NCI-H345 treated with DMSO at 0.1 percent for 48 hours (cell line): Measurements from ENCODE around the gene OXCT1.

Experiments used
- DNase-seq: peaks from one replicate; lab custom pipeline; 2025; ENCODE audit not compliant: unreplicated experiment; lab: John Stamatoyannopoulos, UW

OXCT1 gene

DNA sequence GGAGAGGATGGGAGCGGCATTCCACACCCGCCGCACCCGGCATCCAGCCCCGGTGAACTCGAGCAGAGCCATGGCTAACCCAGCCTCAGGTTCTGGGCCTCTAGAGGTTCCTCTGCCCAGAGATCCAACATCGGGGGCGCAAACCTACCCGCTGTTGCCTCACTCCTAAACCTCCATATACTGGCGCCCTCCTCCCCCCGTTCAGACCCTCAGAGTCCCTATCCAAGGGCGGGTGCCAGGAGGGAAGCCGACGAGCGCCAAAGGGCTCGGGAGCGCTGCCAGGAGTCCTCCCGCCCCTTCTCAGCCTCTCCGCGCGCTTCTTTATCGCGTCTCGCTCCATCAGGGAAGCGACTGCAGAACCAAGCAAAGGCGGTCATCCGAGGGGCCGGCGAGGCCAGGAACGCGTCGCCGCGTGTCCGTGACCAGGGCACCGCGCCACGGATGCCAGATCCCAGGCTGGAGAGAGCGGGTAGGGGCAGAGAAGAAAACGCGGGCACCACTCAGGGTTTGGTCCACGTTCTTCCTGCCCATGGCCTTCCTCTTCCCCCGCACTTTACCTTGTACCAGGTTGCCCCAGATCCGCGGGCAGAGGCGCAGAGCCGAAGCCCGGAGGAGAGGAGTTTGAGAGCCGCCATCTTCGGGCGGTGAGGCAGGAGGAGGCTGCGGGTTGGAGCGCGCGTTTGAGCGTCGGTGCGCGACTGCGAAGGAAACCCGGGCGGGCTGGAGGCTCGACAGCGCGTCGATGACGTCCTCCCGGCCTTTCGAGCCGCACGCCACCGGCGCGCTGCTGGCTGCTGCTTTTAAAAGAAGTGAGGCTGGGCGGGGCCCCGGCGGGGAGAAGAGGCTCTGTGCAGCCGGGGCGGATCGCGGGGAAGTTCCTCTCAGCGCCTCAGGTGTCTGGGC is at the start of gene OXCT1:
Gene OXCT1 (minus strand): TSS at position 702 of the 903 bp plus-strand sequence. CDS start 67 bp downstream, at position 635.
- DNase-seq, result peak; percentile 40

DNA sequence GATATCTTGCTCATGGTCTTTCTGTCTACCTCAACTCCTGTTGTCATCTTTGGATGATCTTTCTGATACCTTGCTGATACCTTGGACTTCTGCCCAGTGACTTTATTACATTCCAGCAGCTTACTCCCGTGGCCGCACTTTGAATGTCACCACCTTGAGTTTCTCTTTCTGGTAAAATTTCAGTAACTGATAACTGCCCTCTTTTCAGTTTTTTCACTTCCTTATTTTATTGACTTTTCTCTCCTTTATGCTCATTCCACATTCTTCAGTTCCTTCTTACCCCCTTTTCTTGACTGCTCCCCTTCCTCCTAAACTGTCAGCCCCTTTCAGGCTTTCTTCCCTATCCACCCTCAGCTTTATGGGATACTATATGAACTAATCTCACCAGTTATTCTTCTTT is 47.9 kb upstream of the OXCT1 start:
- DNase-seq, result no peak

DNA sequence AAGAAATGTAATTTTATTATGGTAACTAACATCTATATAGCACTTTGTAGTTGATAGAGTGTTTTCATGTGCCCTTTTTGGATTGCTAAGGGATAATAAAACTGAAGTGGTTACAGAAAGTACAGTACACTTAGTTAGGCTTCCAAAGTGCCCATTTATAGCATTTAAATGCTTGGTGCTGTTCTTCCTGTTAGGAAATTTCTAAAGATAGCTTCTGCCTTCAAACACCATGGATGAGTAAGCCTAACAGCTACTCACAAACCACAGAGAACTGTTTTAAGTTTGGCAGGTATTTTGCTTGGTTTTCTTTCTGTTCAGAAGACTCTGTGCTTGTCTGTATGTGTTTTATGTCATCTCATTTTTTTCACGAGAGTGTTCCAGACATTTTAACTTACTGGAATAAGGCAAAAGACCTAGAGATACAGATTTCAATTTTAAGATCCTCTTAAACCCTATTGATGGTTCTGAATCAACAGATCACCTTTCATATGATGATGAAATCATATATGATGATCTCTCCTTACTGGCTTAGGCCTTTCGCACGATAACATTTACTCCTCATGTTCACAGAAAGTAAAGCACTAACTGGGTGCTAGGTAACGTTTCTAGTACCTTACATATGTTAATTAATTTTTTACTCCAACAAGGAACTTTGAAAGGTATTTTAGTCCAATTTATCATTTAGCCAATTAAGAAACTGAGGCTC is 38.3 kb upstream of the OXCT1 start:
- DNase-seq, result no peak

DNA sequence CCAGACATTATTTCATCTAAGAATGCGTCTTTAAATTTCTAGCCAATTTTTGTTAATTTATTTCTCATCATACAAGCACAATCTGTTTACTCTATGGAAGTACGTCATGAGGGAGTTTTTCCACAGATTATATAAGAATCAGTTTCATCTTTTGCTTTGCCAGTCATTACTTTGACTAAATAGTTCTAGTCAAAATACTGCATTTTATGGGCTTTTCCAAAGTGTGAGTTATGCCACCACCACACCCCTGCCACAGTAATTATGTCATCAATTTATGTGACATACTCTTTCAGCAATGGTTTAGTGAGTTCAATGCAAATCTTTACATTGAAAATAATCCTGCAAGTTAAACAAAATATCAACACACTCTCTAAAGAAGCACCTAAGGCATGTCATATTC is 35.9 kb upstream of the OXCT1 start:
- no peak for DNase-seq

DNA sequence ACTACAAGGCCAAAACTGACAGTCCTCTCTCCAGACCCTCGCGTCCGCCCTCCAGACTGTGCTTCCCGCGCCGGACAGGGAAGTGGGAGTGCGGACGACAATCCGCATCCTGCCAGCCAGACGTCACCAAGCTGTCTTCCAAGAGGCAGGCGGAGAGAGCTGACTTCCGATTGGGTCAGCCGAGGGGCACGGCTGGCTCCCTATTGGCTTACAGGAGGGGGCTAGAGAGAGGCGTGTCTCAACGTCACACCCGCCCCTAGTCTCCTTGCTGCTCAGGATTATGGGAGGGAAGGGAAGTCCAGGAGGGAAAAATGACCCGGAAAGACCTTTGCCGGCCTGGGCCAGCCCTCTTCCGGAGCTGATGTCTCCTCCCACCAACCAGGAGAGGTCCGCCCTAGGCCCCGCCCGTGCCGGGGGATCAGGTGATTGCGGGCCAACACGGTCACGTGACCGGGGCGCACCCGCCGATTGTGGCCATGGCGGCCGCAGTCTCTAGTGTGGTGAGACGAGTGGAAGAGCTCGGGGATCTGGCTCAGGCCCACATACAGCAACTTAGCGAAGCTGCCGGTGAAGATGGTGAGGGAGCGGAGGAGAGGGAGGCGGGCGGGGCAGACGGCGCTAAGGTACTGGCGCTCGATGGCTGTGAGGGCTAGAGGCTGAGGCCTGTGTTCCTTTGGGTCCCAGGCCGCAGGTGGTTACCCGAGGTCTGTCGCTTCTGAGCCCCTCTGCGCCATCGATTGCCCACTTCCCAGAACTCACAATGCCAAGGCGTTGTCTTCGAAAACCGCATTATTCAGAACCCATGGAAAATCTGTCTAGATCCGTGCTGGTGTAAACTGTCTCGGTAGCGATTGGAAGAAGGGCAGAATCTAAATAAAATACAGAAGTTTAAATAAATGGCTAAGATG is 33.9 kb upstream of the OXCT1 start, which contains the start of gene RIMOC1:
Gene RIMOC1 (plus strand): TSS at position 453 of the 908 bp plus-strand sequence. CDS start 24 bp downstream, at position 477.
- DNase-seq, result peak; percentile 99

DNA sequence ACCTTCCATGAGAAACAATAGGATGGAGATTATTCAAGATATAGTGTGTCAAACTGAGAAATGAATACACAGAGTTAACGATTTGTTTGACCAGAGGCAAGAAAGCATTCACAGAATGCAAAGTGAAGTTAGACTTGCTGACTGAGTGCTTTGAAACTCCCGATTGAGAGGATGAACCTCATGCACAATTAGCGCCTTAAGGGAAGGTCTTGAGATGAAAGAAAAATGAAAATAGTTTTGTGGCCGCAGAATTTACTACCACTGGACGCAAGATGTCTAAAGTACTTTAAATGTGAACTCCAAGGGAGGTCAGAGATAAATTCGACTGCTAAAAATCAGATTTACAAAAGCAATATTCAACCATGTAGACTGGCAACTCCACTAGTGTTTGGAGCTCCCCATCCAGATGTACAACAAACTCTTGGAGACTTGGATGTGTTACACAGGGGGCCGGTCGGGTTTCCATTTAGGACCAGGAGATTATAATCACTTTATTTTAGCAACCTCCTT is 33.2 kb upstream of the OXCT1 start:
- no peak for DNase-seq

DNA sequence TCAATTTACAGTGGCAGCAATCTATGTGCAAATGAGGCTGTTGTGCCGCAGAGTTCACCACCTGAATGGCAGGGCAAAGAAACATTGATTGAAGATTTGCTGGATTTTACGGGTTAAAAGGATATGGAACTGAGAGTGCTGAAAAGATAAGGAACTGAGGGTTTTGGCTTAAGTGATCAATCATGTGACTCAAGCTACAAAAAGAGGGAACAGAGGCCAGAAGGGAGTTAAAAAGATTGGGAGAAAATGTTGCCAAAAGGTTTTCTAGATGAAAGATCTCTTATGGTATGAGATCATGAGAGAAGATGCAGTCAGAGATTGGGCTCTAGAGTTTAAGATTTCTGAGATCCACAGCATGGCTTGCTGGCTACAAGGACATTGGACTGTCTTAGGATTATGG is 26.0 kb upstream of the OXCT1 start:
- no peak for DNase-seq

DNA sequence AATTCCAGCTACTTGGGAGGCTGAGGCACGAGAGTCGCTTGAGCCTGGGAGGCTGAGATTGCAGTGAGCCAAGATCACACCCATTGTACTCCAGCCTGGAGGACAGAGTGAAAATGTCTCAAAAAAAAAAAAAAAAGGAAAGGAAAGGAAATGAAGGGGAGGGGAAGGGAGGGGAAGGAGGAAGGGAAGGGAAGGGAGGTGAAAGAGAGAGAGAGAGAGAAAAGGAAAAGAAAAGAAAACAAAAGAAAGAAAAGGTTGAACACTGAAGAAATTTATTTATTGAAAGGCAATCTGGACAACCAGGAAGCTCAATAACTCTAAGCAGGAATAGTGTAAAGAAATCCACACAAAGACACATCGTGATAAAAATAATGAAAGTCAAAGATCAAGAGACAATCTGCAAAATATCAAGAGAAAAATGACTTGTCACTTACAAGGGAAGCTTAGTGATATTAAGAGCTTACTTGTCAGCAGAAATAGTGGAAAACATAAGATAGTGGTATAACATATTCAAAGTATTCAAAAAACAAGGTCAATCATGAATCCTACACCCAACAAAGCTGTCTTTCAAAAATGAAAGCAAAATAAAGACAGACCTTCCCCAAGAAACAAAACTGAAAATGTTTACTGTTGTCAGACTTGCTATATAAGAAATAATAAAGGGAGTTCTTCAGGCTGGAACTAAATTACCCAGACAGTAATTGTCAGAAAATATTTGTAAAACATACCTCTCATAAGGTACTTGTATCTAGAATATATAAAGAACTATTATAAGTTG is 23.0 kb upstream of the OXCT1 start:
- no peak for DNase-seq

DNA sequence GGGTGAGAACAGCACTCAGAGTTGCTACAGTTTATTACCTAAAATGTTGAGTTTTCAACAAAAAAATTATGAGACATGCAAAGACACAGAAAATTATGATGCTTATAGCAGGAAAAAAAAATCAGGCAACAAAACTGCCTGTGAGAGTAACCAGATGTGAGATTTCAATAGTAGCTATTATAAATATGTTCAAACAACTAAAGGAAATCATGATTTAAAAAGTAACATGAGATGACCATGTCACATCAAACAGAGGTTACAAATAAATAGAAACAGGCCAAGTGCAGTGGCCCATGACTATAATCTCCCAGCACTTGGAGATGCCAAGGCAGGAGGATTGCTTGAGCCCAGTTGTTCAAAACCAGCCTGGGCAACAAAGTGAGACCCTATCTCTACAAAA is 21.8 kb upstream of the OXCT1 start:
- no peak for DNase-seq

DNA sequence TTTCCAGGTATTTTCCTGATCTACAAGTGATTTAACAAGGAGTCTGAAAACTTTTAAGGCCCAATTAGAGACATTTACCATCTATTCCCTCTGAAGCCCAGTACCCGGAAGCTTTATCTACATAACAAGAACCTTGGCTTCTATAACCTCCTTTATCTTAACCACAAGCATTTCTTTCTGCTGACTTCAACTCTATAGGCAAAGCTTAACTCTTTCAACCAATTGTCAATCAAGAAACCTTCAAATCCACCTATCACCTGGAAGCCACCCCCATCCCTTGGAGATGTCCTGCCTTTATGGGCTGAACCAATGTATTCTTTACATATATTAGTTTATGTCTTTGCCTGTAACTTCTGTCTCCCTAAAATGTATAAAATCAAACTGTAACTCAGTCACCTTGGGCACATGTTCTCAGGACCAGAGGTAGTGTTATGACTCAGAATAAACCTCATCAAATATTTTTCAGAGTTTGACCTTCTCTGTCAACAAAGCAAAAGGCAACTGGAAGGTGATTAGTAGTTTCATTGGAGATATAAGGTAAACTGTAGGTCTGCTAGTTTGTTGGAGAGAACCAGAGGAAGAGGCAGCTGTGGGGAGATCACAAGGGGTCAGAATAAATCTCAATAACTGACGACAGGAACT is 21.0 kb upstream of the OXCT1 start:
- DNase-seq, result no peak

DNA sequence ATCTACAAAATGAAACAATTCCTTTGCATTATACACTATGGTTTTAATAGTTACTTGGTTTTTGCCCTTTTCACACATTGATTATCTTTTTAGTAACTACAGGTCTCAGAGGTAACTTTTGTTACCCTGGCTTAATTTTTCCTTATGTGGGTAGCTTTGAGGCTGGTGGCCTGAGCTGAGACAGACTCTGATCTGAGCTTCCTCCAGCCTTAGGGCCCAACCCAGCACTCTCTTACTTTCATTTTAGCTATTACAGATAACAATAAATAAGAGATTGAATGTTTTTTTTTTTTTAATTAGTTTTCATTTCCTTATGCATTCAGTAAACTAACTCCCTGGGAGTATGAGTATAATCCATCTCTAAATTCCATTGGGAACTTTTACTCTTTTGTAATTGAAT is 15.1 kb upstream of the OXCT1 start:
- DNase-seq, result no peak

DNA sequence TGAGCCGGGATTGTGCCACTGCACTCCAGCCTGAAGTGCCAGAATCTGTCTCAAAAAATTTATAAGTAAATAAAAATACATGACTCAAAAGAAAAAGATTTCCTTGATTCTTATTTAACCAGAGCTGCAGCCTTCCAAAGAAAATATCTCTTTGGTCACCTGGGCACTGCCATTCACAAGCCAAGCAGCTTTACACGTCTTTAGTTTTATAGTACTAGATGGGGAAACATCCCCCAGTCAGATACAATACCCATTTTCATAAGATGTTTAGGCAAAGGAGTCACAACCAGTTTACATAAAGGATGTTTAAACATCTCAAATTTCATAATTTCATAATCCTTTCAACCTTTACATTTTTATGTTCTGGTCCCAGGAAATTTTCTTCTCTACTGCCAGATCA is 13.7 kb upstream of the OXCT1 start:
- DNase-seq, result no peak

DNA sequence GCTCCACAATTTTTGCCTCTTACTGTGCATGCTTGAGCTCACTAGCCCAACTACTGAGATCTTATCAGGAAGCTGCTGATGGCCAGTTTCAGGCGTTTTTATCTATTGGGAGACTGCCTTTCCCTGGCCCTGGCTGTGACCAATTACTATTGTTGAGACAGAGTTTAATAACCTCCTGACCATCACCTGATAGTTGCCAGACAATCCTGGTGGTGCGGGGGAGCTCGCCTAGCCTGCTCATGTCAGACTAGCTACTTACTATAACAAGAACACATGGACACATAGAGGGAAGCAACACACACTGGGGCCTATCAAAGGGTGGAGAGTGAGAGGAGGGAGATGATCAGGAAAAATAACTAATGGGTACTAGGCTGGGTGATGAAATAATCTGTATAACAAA is 13.0 kb upstream of the OXCT1 start:
- no peak for DNase-seq

DNA sequence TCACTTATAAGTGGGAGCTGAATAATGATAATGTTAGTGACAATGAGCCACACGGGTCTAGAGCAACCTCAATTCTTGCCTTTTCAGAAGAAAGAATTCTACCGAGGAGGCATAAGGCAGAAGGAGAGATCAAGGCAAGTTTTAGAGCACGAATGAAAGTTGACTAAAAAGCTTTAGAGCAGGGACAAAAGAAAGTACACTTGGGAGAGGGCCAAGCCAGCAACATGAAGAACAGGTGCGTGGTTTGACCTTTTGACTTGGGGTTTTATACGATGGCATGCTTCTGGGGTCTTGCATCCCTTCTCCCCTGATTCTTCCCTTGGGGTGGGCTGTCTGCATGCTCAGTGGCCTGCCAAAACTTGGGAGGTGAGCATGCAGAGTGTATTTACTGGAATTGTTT is 12.5 kb upstream of the OXCT1 start:
- DNase-seq, result no peak

DNA sequence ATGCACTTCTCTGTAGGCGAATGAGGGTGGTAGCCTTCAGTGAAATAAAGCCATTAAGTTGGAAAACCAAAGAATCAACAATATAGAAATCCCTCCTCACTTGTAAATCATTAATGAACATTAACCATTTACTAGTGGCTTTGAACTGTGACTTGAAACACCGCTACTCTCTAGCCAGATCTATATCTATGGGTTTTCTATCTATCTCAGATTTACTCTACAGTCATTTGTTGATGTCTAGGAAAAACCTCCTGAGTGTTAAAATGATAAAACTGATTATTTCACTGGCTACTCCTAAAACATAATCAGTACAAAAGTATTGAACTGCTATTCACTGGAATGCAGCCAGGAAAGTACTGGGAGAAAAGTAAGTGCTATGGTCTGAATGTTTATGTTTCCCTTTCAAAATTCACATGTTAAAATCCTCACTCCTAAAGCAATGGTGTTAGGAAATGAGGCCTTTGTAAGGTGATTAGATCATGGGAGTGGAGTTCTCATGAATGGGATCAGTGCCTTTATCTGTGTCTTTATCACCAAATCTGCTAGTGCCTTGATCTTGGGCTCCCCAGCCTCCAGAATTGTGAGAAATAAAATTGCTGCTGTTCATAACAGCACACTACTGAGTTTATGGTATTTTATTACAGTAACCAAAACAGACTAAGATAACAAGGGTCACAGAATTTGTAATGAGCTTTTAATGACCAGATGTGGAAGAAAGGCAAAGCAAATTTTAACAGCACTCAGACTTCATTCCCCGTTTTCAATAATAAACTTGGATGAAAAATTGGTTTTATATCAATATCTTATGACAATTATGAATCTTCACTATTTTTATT is 8.6 kb upstream of the OXCT1 start:
- DNase-seq, result no peak

DNA sequence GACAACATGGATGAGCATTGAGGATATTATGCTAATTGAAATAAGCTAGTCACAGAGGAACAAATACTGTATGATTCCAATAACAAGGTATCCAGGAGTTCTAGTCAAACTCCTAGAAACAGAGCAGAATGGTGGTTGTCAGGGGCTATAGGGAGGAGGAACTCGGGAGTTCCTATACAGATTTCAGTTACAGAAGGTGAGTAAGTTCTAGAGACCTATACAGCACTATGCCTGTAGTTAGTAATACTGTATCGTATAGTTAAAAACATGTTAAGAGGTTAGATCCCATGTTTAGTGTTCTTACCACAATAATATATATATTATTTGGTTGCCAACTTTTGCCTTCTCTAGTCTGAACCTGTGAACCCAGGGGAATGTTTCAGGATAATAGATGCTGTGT is 7.9 kb upstream of the OXCT1 start:
- DNase-seq, result no peak

DNA sequence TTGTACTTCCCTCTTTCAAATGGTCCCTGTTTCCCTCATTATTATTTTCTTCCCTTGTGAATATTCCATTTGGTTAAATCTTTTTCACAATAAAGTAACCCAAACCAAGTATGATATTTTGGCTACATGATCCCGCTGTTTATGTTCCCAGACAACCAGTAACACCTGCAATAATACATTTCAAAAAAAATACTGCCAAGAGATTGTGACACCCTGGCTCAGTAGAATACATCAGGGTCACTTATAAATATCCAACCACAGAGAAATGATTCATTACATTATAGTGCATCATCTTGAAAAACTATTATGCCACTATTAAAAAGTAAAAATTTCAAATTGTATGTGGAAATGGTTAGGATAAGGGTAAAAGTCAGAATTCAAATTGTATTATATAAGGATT is 7.2 kb upstream of the OXCT1 start:
- no peak for DNase-seq

DNA sequence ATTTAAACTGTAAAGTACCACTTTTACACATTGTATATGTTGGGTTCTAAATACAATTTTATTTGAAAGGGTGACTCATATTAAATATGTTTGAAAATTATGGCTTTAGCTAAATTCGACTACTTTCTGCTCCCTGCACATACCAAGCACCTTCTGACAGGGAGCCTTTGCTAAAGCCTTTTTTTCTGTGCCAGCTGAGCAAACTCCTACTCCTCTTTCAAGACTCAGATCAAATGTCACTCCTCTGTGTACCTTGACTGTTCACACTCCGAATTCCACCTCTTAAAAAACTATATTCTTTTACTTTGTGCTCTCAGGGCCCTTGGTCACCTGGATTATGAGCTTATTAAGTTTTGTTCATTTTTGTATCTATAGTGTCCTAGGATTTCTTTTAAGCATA is 6.5 kb upstream of the OXCT1 start:
- DNase-seq, result no peak

DNA sequence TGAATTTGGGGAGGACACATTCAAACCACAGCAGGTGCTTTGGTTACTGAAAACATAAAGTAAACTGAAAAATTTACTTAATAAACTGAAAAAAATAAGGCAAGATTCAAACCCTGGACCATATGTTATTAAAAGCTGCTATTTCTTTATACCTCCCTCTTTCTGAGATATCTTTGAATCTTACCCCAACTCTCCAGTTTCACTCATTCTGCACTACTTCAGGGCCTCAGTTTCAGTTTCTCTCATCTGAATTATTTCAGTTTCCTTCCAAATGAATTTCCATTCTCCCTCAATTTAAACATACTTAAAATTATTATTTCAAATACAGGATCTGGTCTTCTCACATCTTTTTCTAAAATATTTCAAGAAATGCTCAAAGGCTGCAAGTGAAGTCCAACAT is 4.9 kb upstream of the OXCT1 start:
- no peak for DNase-seq
